Measurements from ENCODE around the gene SIN3B. TPM values are rescaled to one million over a fixed set of nuclear protein-coding genes. Genes with fewer than 3 reads are reported as not detected.

SIN3B gene
- polyA plus RNA-seq, 2 of the 4 experiments (the other 2 are of a cell fraction), result 12.2 to 21.3 TPM

DNA sequence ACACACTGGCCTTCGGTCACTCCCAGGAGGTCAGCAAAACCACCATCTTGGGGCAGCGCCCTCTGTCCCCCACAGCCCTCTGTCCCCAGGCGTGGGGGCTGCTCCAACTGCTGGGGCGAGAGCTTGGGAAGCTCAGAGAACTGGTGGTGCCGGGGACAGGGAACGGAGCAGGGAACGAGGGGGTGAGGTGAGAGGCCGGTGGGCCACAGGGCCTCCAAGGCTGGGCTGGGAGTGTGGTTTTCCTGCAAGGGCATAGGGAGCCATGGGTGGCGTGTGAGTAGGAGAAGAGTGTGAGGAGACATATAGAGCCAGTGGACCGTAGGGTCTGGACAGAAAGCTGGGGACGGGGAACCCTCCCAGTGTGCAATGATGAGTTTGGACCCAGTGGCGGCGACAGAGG, 93.8 kb downstream of the SIN3B start:
- ChIA-PET CTCF (no interaction called here), POLR2A (no interaction called here)
- DNase-seq (ENCODE audit: low read depth in 1 of 2, low spot score in 1 of 2) (no peak), FAIRE-seq (no peak), ATAC-seq (no peak)
- TF ChIP-seq ESRRA (IDR thresholded peaks at IDR 0.05; ENCODE audit: borderline replicate concordance, low read length), result no peak
- no peak for TF ChIP-seq E2F6 (IDR thresholded peaks at IDR 0.05; ENCODE audit: borderline replicate concordance, low read depth)
- TF ChIP-seq RCOR1 (IDR thresholded peaks at IDR 0.05; ENCODE audit: low read depth, low read length), result no peak
- TF ChIP-seq KDM1A (IDR thresholded peaks at IDR 0.05; ENCODE audit: low read depth), result no peak
- no peak for TF ChIP-seq FOSL2 (IDR thresholded peaks at IDR 0.05)
- no peak for TF ChIP-seq FOSL2 (CRISPR knock-in tag; IDR thresholded peaks at IDR 0.05)
- TF ChIP-seq EP300 (IDR thresholded peaks at IDR 0.05), result no peak
- TF ChIP-seq ZC3H11A (IDR thresholded peaks at IDR 0.05), result no peak
- TF ChIP-seq HEYL (CRISPR knock-in tag; IDR thresholded peaks at IDR 0.05), result no peak
- TF ChIP-seq HOXB13 (CRISPR knock-in tag; IDR thresholded peaks at IDR 0.05; ENCODE audit: low read depth), result no peak
- no peak for TF ChIP-seq EHMT2 (IDR thresholded peaks at IDR 0.05; ENCODE audit: low read depth)
- TF ChIP-seq, protein P1, sequence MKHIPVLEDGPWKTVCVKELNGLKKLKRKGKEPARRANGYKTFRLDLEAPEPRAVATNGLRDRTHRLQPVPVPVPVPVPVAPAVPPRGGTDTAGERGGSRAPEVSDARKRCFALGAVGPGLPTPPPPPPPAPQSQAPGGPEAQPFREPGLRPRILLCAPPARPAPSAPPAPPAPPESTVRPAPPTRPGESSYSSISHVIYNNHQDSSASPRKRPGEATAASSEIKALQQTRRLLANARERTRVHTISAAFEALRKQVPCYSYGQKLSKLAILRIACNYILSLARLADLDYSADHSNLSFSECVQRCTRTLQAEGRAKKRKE (CRISPR knock-in tag; IDR thresholded peaks at IDR 0.05; ENCODE audit: low read depth), result no peak
- TF ChIP-seq PHF8 (IDR thresholded peaks at IDR 0.05; ENCODE audit: borderline replicate concordance, low read depth), result no peak
- no peak for TF ChIP-seq POLR2AphosphoS2 (conservative IDR thresholded peaks at IDR 0.05; ENCODE audit: low read length)
- TF ChIP-seq HOXB5 (CRISPR knock-in tag; IDR thresholded peaks at IDR 0.05), result no peak
- TF ChIP-seq, protein P2, sequence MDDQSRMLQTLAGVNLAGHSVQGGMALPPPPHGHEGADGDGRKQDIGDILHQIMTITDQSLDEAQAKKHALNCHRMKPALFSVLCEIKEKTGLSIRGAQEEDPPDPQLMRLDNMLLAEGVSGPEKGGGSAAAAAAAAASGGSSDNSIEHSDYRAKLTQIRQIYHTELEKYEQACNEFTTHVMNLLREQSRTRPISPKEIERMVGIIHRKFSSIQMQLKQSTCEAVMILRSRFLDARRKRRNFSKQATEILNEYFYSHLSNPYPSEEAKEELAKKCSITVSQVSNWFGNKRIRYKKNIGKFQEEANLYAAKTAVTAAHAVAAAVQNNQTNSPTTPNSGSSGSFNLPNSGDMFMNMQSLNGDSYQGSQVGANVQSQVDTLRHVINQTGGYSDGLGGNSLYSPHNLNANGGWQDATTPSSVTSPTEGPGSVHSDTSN (IDR thresholded peaks at IDR 0.05), result no peak
- peaks cover 4% of the 10 kb centered on the region; the same call in 2 of the 3 replicates for H3K9me3 ChIP-seq
- no peak overlapping the region for H3K4me3 ChIP-seq
- no peak overlapping the region for H3K4me2 ChIP-seq
- no peaks in the 10 kb centered on the region for H3K4me1 ChIP-seq
- no peak overlapping the region for H3K27ac ChIP-seq
- 41% methylated on average over 10 of the region's 13 CpGs for WGBS (ENCODE audit: missing lambda C conversion rate)

DNA sequence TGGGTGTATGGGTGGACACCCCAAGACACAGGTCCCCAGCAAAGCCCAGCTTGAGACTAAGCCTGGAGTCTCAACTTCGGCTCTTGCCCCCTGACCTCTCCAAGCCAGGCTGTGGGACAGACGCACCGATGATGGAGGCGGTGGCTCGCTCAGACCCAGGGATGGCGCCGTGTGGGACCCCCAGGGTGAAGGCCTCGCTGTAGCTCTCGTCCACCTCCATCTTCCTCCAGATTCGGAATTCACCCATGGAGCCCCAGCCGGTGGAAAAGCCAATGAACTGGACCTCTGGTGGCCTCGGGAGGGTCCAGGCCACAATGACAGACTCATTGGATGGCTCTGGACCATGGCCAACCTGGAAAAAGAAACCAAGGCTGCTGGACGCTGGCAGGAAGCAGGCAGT, 98.7 kb downstream of the SIN3B start:
- TF ChIP-seq ZSCAN20 (CRISPR knock-in tag; IDR thresholded peaks at IDR 0.05) (no peak), CBX8 (IDR thresholded peaks at IDR 0.05) (no peak), TFCP2L1 (CRISPR knock-in tag; IDR thresholded peaks at IDR 0.05) (no peak), E2F6 (IDR thresholded peaks at IDR 0.05; ENCODE audit: borderline replicate concordance, low read depth) (no peak), ESRRA (IDR thresholded peaks at IDR 0.05; ENCODE audit: borderline replicate concordance, low read length) (no peak), FOSB (CRISPR knock-in tag; IDR thresholded peaks at IDR 0.05) (no peak), SMC3 (IDR thresholded peaks at IDR 0.05) (no peak), NR3C1 (IDR thresholded peaks at IDR 0.05) (no peak), EHMT2 (IDR thresholded peaks at IDR 0.05; ENCODE audit: low read depth) (no peak), EHF (CRISPR knock-in tag; IDR thresholded peaks at IDR 0.05) (no peak), USF2 (IDR thresholded peaks at IDR 0.05) (no peak), CEBPB (IDR thresholded peaks at IDR 0.05) (no peak), HES2 (IDR thresholded peaks at IDR 0.05) (no peak), RFX5 (IDR thresholded peaks at IDR 0.05) (no peak), RCOR1 (IDR thresholded peaks at IDR 0.05; ENCODE audit: low read depth, low read length) (no peak), CHD4 (IDR thresholded peaks at IDR 0.05; ENCODE audit: borderline replicate concordance) (no peak)
- TF ChIP-seq, protein P3, sequence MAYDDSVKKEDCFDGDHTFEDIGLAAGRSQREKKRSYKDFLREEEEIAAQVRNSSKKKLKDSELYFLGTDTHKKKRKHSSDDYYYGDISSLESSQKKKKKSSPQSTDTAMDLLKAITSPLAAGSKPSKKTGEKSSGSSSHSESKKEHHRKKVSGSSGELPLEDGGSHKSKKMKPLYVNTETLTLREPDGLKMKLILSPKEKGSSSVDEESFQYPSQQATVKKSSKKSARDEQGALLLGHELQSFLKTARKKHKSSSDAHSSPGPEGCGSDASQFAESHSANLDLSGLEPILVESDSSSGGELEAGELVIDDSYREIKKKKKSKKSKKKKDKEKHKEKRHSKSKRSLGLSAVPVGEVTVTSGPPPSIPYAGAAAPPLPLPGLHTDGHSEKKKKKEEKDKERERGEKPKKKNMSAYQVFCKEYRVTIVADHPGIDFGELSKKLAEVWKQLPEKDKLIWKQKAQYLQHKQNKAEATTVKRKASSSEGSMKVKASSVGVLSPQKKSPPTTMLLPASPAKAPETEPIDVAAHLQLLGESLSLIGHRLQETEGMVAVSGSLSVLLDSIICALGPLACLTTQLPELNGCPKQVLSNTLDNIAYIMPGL (CRISPR knock-in tag; IDR thresholded peaks at IDR 0.05; ENCODE audit: borderline replicate concordance), result no peak
- Histone ChIP-seq H3K4me3 (no peak overlapping the region), H3K4me2 (no peak overlapping the region), H3K27ac (no peak overlapping the region), H3K9me3 (no peaks in the 10 kb centered on the region; the same call in 1 of the 3 replicates), H3K4me1 (no peaks in the 10 kb centered on the region)
- ChIA-PET POLR2A (no interaction called here), CTCF (no interaction called here)
- no peak for DNase-seq (ENCODE audit: low read depth in 1 of 2, low spot score in 1 of 2)
- ATAC-seq, result no peak
- FAIRE-seq, result no peak
- WGBS (ENCODE audit: missing lambda C conversion rate), result 36% methylated on average over 4 of the region's 13 CpGs
